Ramos (cell line): ENCODE results near the gene MEMO1.
"Not testable (repeated sequence)": the region's sequence is repeated elsewhere in the genome, so short reads cannot be mapped to it uniquely, and the experiment has no call there.

Experiments used
- in situ Hi-C: fragments of 300-500 bp; cut with MboI; formaldehyde crosslinking; loops from one replicate; pipeline ENCODE4 v1.14.3; 2022; ENCODE audit warnings: low sequenced_read_pairs; ENCODE audit not compliant: unreplicated experiment

The MEMO1 gene

DNA sequence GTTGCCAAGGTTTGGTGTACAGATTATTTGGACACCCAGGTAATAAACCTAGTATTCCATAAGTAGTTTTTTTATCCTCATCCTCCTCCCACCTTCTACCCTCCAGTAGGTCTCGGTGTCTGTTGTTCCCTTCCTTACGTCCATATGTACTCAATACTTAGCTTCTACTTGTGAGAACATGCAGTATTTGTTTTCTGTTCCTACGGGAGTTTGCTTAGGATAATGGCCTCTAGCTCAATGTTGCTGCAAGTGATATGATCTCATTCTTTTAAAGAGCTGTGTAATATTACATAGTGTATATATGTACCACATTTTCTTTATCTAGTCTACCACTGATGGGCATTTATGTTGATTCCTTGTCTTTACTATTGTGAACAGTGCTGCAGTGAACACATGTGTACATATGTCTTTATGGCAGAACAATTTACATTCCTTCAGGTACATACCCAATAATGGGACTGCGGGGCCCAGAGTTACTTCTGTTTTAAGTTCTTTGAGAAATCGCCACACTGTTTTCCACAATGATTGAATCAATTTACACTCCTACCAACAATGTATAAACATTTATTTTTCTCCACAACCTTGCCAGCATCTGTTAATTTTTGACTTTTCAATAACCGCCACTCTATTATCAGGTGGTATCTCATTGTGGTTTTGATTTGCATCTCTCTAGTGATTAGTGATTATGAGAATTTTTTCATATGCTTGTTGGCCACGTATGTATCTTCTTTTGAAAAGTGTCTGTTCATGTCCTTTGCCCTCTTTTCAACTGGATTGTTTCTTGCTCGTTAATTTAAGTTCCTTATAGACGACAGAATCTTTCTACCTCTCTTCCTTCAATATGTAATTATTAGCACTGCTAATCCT, 88.0 kb downstream of the MEMO1 start:
- in situ Hi-C loops = no loop called here

DNA sequence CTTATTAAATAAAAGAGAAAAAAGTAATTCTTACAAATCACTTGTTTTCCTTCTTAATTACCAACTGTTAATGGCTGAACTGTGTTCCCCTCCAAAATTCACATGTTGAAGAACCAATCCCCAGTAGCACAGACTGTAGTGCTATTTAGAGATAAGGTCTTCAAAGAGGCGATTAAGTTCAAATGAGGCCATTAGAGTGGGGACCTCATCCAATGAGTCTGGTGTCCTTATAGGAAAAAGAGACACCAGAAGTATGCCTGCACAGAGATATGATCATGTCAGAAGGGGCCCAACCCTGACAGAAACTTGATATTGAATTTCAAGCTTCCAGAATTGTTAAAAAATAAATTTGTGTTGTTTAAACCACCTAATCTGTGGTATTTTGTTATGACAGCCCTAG, 89.8 kb downstream of the MEMO1 start:
- in situ Hi-C loops = no loop called here

DNA sequence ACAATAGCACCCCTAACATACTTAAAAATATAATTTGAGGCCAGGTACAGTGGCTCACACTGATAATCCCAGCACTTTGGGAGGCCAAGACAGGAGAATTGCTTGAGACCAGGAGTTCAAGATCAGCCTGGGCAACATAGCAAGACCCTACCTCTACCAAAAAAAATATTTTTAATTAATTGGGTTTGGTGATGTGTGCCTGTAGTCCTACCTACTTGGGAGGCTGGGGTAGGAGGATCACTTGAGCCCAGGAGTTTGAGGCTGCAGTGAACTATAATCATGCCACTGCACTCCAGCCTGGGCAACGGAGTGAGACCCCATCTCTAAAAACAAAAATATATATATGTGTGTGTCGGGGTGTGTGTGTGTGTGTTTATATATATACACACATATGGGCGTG, 91.3 kb downstream of the MEMO1 start:
- in situ Hi-C loops = no loop called here

DNA sequence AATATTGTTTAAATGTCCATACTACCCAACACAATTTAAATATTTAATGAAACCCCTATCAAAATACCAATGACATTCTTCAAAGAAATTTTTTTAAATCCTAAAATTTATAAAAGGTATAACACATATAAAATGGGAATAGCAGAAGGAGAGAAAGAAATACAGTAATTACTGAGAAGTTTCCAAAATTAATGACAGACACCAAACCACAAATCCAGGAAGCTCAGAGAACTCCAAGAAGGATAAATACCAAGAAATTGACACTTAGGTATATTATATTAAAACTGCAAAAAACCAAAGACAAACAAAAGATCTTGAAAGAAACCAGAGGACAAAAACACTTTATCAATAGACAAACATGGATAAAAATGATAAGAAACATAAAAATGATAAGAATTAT, 101.1 kb downstream of the MEMO1 start:
- in situ Hi-C loops = no loop called here

DNA sequence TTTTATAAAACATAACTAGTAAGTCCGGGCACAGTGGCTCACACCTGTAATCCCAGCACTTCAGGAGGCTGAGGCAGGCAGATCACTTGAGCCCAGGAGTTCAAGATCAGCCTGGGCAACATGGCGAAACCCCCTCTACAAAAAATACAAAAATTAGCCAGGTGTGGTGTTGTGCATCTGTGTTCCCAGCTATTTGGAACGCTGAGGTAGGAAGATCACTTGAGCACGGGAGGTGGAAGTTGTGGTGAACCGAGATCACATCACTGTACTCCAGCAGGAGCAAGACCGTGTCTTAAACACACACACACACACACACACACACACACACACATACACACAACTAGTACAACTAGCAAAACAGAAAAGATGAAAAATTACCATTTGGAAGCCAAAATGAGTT, 103.3 kb downstream of the MEMO1 start:
- in situ Hi-C loops = not testable (repeated sequence)

DNA sequence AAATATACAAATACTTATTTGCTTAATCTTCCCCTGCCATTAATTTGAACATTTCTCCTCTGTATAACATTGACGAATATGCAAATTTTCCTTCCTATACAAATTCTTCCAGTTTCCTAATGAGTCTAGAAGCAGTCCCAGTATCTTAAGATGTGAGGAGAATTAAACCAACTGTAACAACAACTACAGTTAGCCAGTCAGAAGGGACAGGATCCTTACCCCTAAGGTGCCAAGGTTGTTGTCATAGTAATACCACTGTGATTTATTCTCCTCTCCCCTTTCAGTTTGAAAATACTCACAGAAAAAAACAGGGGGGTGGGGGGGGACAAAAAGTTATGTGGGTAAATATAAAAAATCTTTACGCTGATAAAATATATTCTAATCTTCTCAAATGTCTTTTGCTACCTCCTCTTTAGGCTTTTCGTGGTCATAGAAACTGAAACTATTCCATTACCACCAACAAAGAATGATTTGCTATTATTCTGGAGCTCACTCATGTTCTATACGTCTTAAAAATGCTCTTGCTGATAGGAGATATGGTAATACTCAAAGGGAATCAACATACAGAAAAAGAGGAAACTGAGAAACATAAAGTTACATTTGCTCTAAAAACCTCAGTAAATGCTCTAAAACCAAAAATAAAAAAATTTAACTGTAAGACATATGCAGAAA, 107.6 kb downstream of the MEMO1 start:
- in situ Hi-C loops = no loop called here

DNA sequence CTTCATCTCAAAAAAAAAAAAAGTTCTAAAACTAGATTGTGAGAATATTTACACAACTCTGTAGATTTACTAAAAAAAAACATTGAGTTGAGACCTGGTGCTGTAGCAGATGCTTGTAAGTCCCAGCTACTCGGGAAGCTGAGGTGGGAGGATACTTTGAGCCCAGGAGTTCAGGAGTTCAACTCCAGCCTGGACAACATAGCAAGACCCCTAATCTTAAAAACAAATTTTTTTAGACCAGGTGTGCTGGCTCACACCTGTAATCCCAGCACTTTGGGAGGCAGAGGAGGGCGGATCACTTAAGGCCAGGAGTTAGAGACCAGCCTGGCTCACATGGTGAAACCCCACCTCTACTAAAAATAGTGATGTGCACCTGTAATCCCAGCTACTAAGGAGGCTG, 108.9 kb downstream of the MEMO1 start:
- in situ Hi-C loops = no loop called here

DNA sequence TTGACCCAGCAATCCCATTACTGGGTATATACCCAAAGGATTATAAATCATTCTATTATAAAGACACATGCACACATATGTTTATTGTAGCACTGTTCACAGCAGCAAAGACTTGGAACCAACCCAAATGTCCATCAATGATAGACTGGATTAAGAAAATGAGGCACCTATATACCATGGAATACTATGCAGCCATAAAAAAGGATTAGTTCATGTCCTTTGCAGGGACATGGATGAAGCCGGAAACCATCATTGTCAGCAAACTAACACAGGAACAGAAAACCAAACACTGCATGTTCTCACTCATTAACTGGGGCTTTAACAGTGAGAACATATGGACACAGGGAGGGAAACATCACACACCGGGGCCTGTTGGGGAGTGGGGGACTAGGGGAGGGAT, 110.7 kb downstream of the MEMO1 start:
- in situ Hi-C loops = not testable (repeated sequence)

DNA sequence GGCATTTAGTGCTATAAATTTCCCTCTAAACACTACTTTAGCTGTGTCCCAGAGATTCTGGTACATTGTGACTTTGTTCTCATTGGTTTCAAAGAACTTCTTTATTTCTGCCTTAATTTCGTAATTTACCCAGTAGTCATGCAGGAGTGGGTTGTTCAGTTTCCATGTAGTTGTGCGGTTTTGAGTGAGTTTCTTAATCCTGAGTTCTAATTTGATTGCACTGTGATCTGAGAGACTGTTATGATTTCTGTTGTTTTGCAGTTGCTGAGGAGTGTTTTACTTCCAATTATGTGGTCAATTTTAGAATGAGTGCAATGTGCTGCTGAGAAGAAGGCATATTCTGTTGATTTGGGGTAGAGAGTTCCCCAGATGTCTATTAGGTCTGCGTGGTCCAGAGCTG, 112.5 kb downstream of the MEMO1 start:
- in situ Hi-C loops = not testable (repeated sequence)

DNA sequence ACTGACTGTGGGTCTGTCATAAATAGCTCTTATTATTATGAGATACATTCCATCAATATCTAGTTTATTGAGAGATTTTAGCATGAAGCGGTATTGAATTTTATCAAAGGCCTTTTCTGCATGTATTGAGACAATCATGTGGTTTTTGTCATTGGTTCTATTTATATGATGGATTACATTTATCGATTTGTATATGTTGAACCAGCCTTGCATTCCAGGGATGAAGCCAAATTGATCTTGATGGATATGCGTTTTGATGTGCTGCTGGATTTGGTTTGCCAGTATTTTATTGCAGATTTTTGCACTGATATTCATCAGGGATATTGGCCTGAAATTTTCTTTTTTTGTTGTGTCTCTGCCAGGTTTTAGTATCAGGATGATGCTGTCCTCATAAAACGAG, 113.5 kb downstream of the MEMO1 start:
- in situ Hi-C loops = not testable (repeated sequence)

DNA sequence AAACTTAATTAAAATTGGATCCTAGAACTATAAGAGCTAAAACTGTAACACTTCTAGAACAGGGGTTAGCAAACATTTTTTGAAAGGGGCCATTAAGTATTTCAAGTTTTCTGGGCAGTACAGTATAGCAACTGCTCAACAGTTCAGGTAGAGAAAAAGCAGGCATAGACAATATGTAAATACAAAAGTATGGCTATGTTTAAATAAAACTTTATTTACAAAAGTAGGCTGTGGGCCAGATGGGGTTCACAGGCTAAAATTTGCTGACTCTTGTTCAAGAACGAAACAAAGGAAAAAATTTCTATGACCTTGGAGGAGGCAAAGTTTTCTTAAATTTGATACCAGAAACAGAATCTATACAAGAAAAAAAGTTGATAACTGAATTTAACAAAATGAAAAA, 114.5 kb downstream of the MEMO1 start:
- in situ Hi-C loops = no loop called here

DNA sequence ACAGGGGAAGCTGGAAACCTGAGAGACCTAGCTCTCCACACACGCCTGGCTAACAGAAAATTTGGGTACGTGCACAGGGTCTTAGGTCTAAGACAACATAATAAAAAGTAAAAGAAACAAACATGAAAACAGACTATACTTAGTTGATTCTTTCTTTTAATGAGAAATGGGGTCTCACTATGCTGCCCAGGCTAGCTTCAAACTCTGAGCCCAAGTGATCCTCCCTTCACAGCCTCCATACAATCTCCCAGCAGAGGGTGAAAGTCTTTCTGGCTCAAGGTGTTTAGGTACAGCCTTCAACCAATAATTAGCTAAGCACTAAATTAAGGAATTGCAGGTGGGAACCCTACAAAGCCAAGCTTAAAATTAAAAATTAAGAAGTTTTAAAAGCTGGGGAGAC, 116.2 kb downstream of the MEMO1 start:
- in situ Hi-C loops = no loop called here

DNA sequence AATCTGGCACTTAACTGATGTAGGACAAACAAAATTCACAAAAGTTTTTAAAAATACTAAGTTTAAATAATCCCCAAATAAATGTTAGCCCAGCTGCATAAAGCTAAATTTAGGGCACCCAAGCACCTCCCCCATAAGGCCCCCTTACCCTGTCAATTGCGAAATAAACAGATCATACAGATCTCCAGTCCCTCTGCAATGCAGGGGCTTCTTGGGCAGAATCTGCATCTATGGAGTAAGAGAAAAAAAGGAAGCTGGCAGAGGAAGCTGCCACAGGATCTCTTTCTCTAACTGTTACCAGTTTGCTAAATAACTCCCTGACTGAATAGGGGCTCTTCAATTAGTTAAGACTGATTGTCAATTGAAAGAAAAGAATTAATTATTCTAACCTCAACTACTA, 117.7 kb downstream of the MEMO1 start:
- in situ Hi-C loops = no loop called here

DNA sequence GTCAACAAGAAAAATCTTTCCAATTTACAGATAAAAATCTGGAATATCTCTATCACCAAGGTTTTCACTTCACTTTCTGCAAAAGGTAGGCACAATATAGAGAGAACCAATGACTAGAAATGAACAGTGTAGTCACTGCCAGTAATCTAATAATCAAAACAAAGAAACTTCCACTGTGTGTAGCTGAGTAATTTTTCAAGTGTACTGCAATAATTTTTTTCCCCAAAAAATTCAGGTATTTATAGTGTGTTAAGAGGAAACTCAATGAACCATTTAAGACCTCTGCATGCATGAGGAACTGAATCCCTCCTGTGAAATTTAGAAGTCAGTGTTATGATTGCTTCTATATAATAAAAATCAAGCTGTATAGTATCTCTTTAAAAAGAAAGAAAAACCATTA, 121.8 kb downstream of the MEMO1 start:
- in situ Hi-C loops = no loop called here

DNA sequence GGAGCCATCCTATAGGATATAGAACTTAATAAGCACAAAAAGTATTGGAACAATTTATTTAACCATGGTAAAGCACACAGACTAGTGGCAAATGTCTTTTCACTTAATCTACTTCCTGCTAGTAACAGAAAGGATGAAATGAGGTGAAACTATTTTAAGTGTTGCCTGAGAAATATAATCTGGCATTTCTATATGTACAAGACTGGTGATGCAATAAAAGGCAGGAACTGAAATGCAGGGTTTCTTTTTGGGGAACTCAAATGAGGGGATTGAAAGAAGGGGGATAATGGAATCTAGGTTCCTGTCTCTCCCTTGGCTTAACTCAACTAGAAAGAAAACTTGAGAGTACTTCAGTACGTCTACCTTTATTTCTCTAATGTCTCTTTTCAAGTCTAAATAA, 122.3 kb downstream of the MEMO1 start:
- in situ Hi-C loops = no loop called here

DNA sequence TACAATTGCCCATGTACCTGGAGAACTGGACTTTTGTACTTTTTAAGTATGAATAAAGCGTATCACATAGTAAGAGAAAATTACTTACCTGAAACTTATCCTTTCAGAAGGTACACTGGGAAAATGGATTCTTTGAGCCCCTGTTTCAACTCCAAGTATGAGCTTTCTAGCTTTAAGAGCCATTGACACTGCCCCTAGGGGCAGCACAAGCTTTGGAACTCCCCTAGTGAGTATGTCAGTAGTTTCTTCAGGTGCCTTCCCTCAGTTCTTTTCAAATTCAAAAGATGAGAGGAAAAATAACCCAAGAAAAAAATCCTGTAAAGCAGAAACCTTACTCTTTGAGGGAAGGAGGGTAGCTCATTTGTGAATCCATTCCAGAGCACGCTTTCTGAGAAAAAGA, 124.1 kb downstream of the MEMO1 start:
- in situ Hi-C loops = no loop called here

DNA sequence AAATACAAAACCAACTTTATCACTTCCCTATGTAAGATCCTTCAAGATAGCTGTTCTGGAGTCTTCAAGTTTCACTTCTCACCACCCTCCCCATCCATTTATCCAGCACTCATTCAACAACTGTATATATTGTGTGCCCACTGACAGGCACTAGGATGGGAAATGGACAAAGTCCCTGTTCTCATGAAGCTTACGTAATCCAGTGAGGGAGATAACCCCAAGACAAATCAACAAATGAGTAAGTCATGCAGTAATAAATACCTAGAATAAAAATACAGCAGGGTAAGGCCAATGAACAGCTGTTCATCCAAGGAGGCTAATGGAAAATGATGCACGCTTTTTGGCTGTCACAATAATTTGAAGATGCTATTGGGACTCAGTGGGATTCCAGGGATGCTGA, 133.8 kb downstream of the MEMO1 start:
- in situ Hi-C loops = no loop called here

DNA sequence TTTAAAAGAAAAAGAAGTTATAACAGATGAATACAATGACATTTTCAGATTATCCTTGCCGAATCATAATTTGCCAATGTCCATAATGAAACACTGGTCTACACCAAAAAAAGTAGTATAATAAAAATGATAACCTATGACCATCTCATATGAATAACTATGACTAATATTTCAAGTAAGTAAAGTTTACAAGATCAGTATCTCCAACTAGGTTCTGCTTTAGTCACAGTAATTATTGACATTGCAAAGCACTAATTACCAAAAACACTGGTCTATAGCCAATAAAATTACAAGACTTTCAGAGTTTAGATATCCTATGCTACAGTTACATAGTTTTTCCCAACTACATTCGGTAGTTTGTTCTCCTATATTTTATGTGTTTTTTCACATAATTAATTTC, 136.7 kb downstream of the MEMO1 start:
- in situ Hi-C loops = no loop called here

DNA sequence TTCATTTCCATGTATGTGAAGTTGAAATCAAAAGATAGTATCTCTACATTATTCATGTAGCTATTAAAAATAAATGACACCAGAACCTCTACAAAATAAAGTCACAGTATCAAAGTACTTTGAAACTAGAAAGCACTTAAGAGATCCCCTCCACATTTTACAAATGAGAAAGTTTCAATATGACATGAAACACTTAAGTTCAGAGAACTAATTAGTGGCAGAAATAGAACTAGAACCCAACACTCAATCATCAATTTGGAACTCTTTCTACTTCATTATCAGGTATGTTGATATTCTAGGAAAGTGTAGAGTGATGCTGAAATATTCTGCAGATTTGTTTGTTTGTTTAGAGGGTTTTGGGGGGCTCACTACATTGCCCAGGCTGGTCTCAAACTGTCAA, 145.6 kb downstream of the MEMO1 start:
- in situ Hi-C loops = no loop called here

DNA sequence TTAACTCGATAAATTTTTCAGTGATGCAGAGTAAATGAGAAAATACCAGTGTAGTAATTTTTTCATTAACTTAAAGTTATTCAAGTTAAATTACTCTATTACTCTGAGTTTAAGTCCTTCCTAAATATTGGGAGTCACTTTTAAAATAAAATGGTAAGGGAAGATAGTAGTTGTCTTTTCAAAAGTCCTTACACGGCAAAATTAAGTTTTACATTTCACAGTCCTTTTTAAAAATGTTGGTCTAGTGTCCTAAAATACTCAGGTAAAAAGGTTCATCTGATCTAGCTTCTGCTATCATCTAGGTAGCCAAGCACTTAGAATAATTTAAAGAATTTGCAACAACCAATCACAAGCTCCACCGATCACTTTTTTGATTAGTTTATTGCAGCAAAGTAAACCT, 146.9 kb downstream of the MEMO1 start:
- in situ Hi-C loops = no loop called here

DNA sequence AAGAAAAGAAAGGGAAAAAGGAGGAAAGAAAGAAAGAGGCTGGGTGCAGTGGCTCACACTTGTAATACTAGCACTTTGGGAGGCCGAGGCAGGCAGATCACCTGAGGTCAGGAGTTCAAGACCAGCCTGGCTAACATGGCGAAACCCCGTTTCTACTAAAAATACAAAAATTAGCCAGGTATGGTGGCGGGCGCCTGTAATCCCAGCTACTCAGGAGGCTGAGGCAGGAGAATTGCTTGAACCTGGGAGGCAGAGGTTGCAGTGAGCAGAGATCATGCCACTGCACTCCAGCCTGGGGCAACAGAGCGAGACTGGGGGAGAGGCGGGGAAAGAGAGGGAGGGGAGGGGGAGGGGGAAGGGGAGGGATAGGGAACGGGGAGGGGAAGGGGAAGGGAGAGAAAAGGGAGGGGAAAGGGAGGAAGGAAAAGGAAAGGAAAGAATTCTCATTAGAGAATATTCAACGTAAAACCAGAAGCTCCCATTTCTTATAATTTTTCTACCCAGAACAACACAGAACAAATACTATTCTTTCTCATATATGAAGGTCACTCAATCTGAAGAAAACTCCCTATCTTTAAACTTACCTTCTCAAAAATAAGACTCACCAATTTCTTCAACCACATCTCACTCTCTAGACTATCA, 147.7 kb downstream of the MEMO1 start:
- in situ Hi-C loops = not testable (repeated sequence)
